Measurements from ENCODE around the gene NHLRC2. TPM values are rescaled to one million over a fixed set of nuclear protein-coding genes. Genes with fewer than 3 reads are reported as not detected.

NHLRC2 gene
- total RNA-seq, 1 donor from 2014 or later: 47.6 TPM

- Histone ChIP-seq H3K36me3 (peaks cover 6% of the 10 kb centered on the region), H3K9ac (no peak overlapping the region), H3K4me1 (no peaks in the 10 kb centered on the region), H3K4me2 (no peak overlapping the region), H3K4me3 (no peak overlapping the region), H3K27me3 (no peaks in the 10 kb centered on the region), H3K27ac (no peak overlapping the region), H3K9me3 (ENCODE audit: low read depth) (no peaks in the 10 kb centered on the region), H2AFZ (replicated peaks) (no peak overlapping the region), H3K79me2 (ENCODE audit: low read depth) (no peaks in the 10 kb centered on the region), H3F3A (ENCODE audit: low read depth) (no peaks in the 10 kb centered on the region), H4K20me1 (ENCODE audit: low read depth) (peaks cover 5% of the 10 kb centered on the region)
- no peak overlapping the region for H3K27ac Mint-ChIP-seq
- H3K27me3 Mint-ChIP-seq (ENCODE audit: insufficient read depth, low read depth): no peaks in the 10 kb centered on the region
- no peak for DNase-seq (ENCODE audit: low spot score)
- no peak for TF ChIP-seq EZH2phosphoT487 (IDR thresholded peaks at IDR 0.05)
- no peak for TF ChIP-seq CTCF (IDR thresholded peaks at IDR 0.05)
- TF ChIP-seq EZH2 (IDR thresholded peaks at IDR 0.05): no peak
- H3K4me1 Mint-ChIP-seq: no peaks in the 10 kb centered on the region
- H3K9me3 Mint-ChIP-seq: no peaks in the 10 kb centered on the region
- peaks cover 27% of the 10 kb centered on the region for H3K36me3 Mint-ChIP-seq
- H3K4me3 Mint-ChIP-seq: no peak overlapping the region
These were observed 40.6 kb downstream of the NHLRC2 start for GRCh38 chr10:113895018-113895417.

GRCh38 chr10:113897693-113898618 lies 43.5 kb downstream of the NHLRC2 start:
- Mint-ChIP-seq H3K27me3 (ENCODE audit: insufficient read depth, low read depth) (no peaks in the 10 kb centered on the region), H3K36me3 (peaks cover 19% of the 10 kb centered on the region), H3K27ac (no peak overlapping the region), H3K4me1 (no peaks in the 10 kb centered on the region), H3K4me3 (no peak overlapping the region), H3K9me3 (no peaks in the 10 kb centered on the region)
- no peak overlapping the region for H3K9ac ChIP-seq
- no peaks in the 10 kb centered on the region for H3K4me1 ChIP-seq
- H4K20me1 ChIP-seq (ENCODE audit: low read depth): no peaks in the 10 kb centered on the region
- H3F3A ChIP-seq (ENCODE audit: low read depth): no peaks in the 10 kb centered on the region
- no peak overlapping the region for H3K4me3 ChIP-seq
- H3K27me3 ChIP-seq: no peaks in the 10 kb centered on the region
- no peak overlapping the region for H3K4me2 ChIP-seq
- no peaks in the 10 kb centered on the region for H3K79me2 ChIP-seq (ENCODE audit: low read depth)
- no peak overlapping the region for H3K27ac ChIP-seq
- no peak for DNase-seq (ENCODE audit: low spot score)
- no peak overlapping the region for H2AFZ ChIP-seq (replicated peaks)
- TF ChIP-seq EZH2phosphoT487 (IDR thresholded peaks at IDR 0.05): no peak
- TF ChIP-seq EZH2 (IDR thresholded peaks at IDR 0.05): no peak
- TF ChIP-seq CTCF (IDR thresholded peaks at IDR 0.05): no peak
- H3K9me3 ChIP-seq (ENCODE audit: low read depth): no peaks in the 10 kb centered on the region
- peaks cover 12% of the 10 kb centered on the region for H3K36me3 ChIP-seq

DNA sequence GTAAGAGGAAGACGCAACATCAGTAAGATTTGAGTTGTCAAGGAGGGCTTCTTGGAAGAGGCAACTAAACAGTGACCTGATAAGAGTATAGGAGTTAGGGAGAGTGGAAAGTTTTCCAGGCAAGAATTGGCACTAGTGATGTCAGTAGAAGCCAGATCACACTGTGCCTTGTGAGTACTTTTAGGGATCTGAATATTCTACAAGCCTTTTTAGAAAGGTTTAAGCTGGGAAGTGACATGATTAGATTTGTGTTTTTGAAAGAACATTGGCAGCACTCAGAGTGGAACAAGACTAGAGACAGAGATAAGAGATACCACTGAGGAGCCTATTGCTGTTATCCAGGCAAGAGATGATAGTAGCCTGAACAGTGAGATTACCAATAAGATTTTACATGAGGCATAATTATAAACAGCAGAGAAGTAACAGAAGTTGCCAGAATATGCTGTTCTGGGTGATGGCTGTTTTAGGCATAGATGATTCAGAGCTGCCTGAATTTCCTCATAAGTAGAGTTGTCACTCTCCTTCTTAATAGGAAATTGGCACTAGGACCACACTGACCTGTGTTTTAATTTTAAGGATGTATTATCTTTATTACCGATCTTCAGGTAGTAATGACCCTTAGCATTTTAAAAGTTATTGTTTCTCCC lies 45.6 kb downstream of the NHLRC2 start:
- Mint-ChIP-seq H3K9me3 (no peaks in the 10 kb centered on the region), H3K4me1 (no peaks in the 10 kb centered on the region), H3K27me3 (ENCODE audit: insufficient read depth, low read depth) (no peaks in the 10 kb centered on the region), H3K36me3 (peaks cover 16% of the 10 kb centered on the region), H3K4me3 (no peak overlapping the region), H3K27ac (no peak overlapping the region)
- Histone ChIP-seq H3K9ac (no peak overlapping the region), H3K27me3 (no peaks in the 10 kb centered on the region), H3K4me1 (no peaks in the 10 kb centered on the region), H4K20me1 (ENCODE audit: low read depth) (no peaks in the 10 kb centered on the region), H3K4me2 (no peak overlapping the region), H3K79me2 (ENCODE audit: low read depth) (no peaks in the 10 kb centered on the region), H3F3A (ENCODE audit: low read depth) (no peaks in the 10 kb centered on the region), H3K9me3 (ENCODE audit: low read depth) (no peaks in the 10 kb centered on the region), H3K36me3 (peaks cover 24% of the 10 kb centered on the region), H2AFZ (replicated peaks) (no peak overlapping the region), H3K4me3 (no peak overlapping the region), H3K27ac (no peak overlapping the region)
- no peak for DNase-seq (ENCODE audit: low spot score)
- no peak for TF ChIP-seq EZH2 (IDR thresholded peaks at IDR 0.05)
- TF ChIP-seq CTCF (IDR thresholded peaks at IDR 0.05): no peak
- no peak for TF ChIP-seq EZH2phosphoT487 (IDR thresholded peaks at IDR 0.05)

All from neural progenitor cell (in vitro differentiated cells).